K562 (cell line): Measurements from ENCODE around the gene DROSHA. TPM values are rescaled to one million over a fixed set of nuclear protein-coding genes. Genes with fewer than 3 reads are reported as not detected.

Experiments used
- ATAC-seq: fragments of 200-7000 bp; cut with Tn5 transposase; 3 replicates; pipeline ENCODE4 v1.9.1; 2020; ENCODE audit warnings: moderate library complexity
- BruUV-seq: library from RNA; stranded (reverse); fragments of 400-500 nt; replicated peaks from 2 replicates; lab custom pipeline; 2021; lab: Mats Ljungman, UMichigan
- CTCF ChIA-PET: fragments of 300-600 bp; formaldehyde crosslinking; extraction: SDS; loops from one replicate; lab custom pipeline; 2021; ENCODE audit warnings: low intra/inter-chr PET ratio; lab: Yijun Ruan, JAX
- POLR2A ChIA-PET: fragments of 300-600, 350-650 bp; sonication (Branson Sonifier 250); formaldehyde crosslinking; extraction: SDS; loops from one replicate; lab custom pipeline; 2021; ENCODE audit warnings: antibody characterized with exemption, inconsistent platforms; lab: Yijun Ruan, JAX
- DNase-seq, 4 experiments: peaks; one replicate each; pipeline versions ENCODE4 v3.0.0 to v3.0.0-alpha.2; 2011 to 2018; ENCODE audit warnings: low spot score in 3 of 4, mixed read lengths in 3 of 4; ENCODE audit errors: extremely low read depth in 1 of 4
- FAIRE-seq: peaks from 2 replicates; lab custom pipeline; 2011; peaks lifted over from hg19 to GRCh38; lab: Jason Lieb, UNC
- H2AFZ ChIP-seq: 2 replicates; pipeline ENCODE4 v1.6.0; 2011; ENCODE audit warnings: low read depth, low read length, control low read depth, inconsistent platforms
- H3K27ac ChIP-seq: fragments of 200-600 bp; 3 replicates; pipeline ENCODE4 v1.8.0; 2011; ENCODE audit warnings: low read depth, mild to moderate bottlenecking, control low read depth, inconsistent platforms, low read length, moderate library complexity, mixed read lengths; ENCODE audit errors: extremely low read depth
- H3K27me3 ChIP-seq, 2 experiments: fragments of 300-600 bp in 1 of 2; 2 replicates in 1 of 2; 3 replicates in 1 of 2; pipeline versions ENCODE4 v1.6.0 to v1.8.0; 2011; ENCODE audit warnings: inconsistent platforms in 2 of 2, low read length in 2 of 2, mild to moderate bottlenecking in 1 of 2, mixed read lengths in 1 of 2, moderate library complexity in 1 of 2; ENCODE audit not compliant: control insufficient read depth in 2 of 2, insufficient read depth in 2 of 2
- H3K36me3 ChIP-seq: fragments of 300-600 bp; 3 replicates; pipeline ENCODE4 v1.8.0; 2011; ENCODE audit warnings: mild to moderate bottlenecking, low read length, inconsistent platforms; ENCODE audit not compliant: control insufficient read depth, insufficient read depth
- H3K4me1 ChIP-seq, 2 experiments: fragments of 200-600 bp in 1 of 2; replicated peaks in 1 of 2; 2 replicates in 1 of 2; 3 replicates in 1 of 2; pipeline versions ENCODE4 v1.5.1 to v1.8.0; 2011; ENCODE audit warnings: inconsistent platforms in 2 of 2, low read length in 2 of 2, mild to moderate bottlenecking in 1 of 2, mixed read lengths in 1 of 2, moderate library complexity in 1 of 2; ENCODE audit not compliant: control insufficient read depth in 2 of 2, insufficient read depth in 2 of 2
- H3K4me2 ChIP-seq: 2 replicates; pipeline ENCODE4 v1.6.1; 2011; ENCODE audit warnings: low read length, control low read depth, inconsistent platforms, mixed read lengths; ENCODE audit not compliant: insufficient read depth
- H3K4me3 ChIP-seq: fragments of 200-600 bp; sonication (generic), shearing (Covaris generic); 2 replicates; pipeline ENCODE4 v1.5.1; 2016; ENCODE audit warnings: control low read depth, inconsistent platforms
- H3K79me2 ChIP-seq: fragments of 200-600 bp; 3 replicates; pipeline ENCODE4 v1.8.0; 2011; ENCODE audit warnings: low read length, inconsistent platforms; ENCODE audit not compliant: control insufficient read depth, insufficient read depth
- H3K9ac ChIP-seq, 2 experiments: 2 replicates each; pipeline versions ENCODE4 v1.6.0 to v1.6.1; 2011; ENCODE audit warnings: low read depth in 2 of 2, low read length in 2 of 2, control low read depth in 1 of 2, inconsistent platforms in 1 of 2, mild to moderate bottlenecking in 1 of 2, mixed read lengths in 1 of 2; ENCODE audit not compliant: insufficient read depth in 1 of 2
- H3K9me1 ChIP-seq: one replicate; pipeline ENCODE4 v1.6.0; 2011; ENCODE audit warnings: inconsistent platforms, mild to moderate bottlenecking, low read length, moderate library complexity; ENCODE audit not compliant: control insufficient read depth, insufficient read depth
- H3K9me3 ChIP-seq: replicated peaks from 2 replicates; pipeline ENCODE4 v1.5.1; 2011; ENCODE audit warnings: low read depth, low read length, inconsistent platforms; ENCODE audit not compliant: control insufficient read depth, insufficient read depth
- H4K20me1 ChIP-seq: replicated peaks from 2 replicates; pipeline ENCODE4 v1.6.1; 2011; ENCODE audit warnings: low read length, inconsistent platforms, mixed read lengths; ENCODE audit not compliant: control insufficient read depth, insufficient read depth
- ARID1B ChIP-seq: fragments of 450-650 bp; IDR thresholded peaks from 2 replicates; pipeline ENCODE4 v1.6.1; 2016; ENCODE audit warnings: antibody characterized with exemption, mild to moderate bottlenecking, inconsistent platforms
- CBFA2T3 ChIP-seq: fragments of 450-650 bp; IDR thresholded peaks from 2 replicates; pipeline ENCODE4 v1.6.1; 2017
- HEY1 ChIP-seq: fragments of 250-450 bp; sonication (Bioruptor Pico); IDR thresholded peaks from 2 replicates; pipeline ENCODE4 v1.5.0; 2020; ENCODE audit warnings: mild to moderate bottlenecking, moderate library complexity, borderline replicate concordance
- HINFP ChIP-seq: fragments of 450-650 bp; conservative IDR thresholded peaks from 2 replicates; pipeline ENCODE4 v1.6.1; 2016; ENCODE audit warnings: missing genetic modification characterization, low read depth, mild to moderate bottlenecking, control low read depth, missing compliant biosample characterization
- HNRNPL ChIP-seq: fragments of 200-400 bp; formaldehyde crosslinking; IDR thresholded peaks from 2 replicates; pipeline ENCODE4 v1.6.1; 2017; ENCODE audit warnings: low read depth, mild to moderate bottlenecking, low read length
- KDM5B ChIP-seq: fragments of 200-600 bp; sonication (generic); IDR thresholded peaks from 2 replicates; pipeline ENCODE4 v1.6.1; 2012; ENCODE audit warnings: low read depth, mild to moderate bottlenecking, moderate library complexity, low read length, control low read depth, inconsistent platforms; ENCODE audit not compliant: insufficient replicate concordance
- NFIX ChIP-seq: fragments of 250-450 bp; sonication (Bioruptor Pico); IDR thresholded peaks from 2 replicates; pipeline ENCODE4 v1.4.0; 2020; ENCODE audit warnings: low read depth, mild to moderate bottlenecking, moderate library complexity
- PTBP1 ChIP-seq: fragments of 200-400 bp; formaldehyde crosslinking; IDR thresholded peaks from 2 replicates; pipeline ENCODE4 v1.6.1; 2017; ENCODE audit warnings: low read depth, low read length
- RFX5 ChIP-seq: IDR thresholded peaks from 2 replicates; pipeline ENCODE4 v1.6.1; 2011; ENCODE audit warnings: low read depth, mild to moderate bottlenecking, improper control_type of control experiment, low read length
- TCF3 ChIP-seq: sonication (generic); formaldehyde crosslinking; IDR thresholded peaks from 2 replicates; pipeline ENCODE4 v1.4.0; 2020; ENCODE audit warnings: mild to moderate bottlenecking, missing genetic modification reagents
- XRCC4 ChIP-seq: IDR thresholded peaks from one replicate; pipeline ENCODE4 v1.6.1; 2011; ENCODE audit not compliant: insufficient read depth, insufficient read length; ENCODE audit errors: extremely low read depth
- ZFX ChIP-seq: sonication (generic); formaldehyde crosslinking; IDR thresholded peaks from 2 replicates; pipeline ENCODE4 v1.8.0; 2022; ENCODE audit warnings: mild to moderate bottlenecking, missing genetic modification reagents, moderate library complexity
- ZNF197 ChIP-seq: fragments of 200-800 bp; sonication (Bioruptor generic); IDR thresholded peaks from 2 replicates; pipeline ENCODE4 v1.6.1; 2016; ENCODE audit warnings: low read depth, missing genetic modification characterization, missing compliant biosample characterization
- ZNF695 ChIP-seq: fragments of 450-650 bp; formaldehyde crosslinking; IDR thresholded peaks from 2 replicates; pipeline ENCODE4 v1.4.0; 2020; ENCODE audit warnings: mild to moderate bottlenecking, moderate library complexity
- WGBS: fragments of 100-300 bp; shearing (Covaris generic); methylation state at CpG from one replicate; pipeline ENCODE4 v1.1.6; 2016; ENCODE audit warnings: low coverage, mixed read lengths; ENCODE audit not compliant: insufficient coverage; ENCODE audit errors: missing lambda C conversion rate; 5-methylcytosine and 5-hydroxymethylcytosine counted together
- in situ Hi-C: fragments of 300-500 bp; cut with MboI; formaldehyde crosslinking; loops from 4 replicates; pipeline ENCODE4 v1.15.0; 2018; ENCODE audit warnings: inconsistent platforms, mixed read lengths
- intact Hi-C: fragments of 100-400 bp; cut with micrococcal nuclease; formaldehyde crosslinking; loops from 2 replicates; pipeline ENCODE4 v1.14.2; 2022
- polyA plus RNA-seq, 8 experiments: library from polyadenylated mRNA; depleted of rRNA in 4 of 8; stranded (reverse) in 5 of 8; unstranded in 3 of 8; fragments of >200 nt; fragmentation: Nextera tagmentation in 2 of 8; fragmentation: Illumina TruSeq in 1 of 8; extraction: Ambion mirVana in 2 of 8; extraction: Trizol in 1 of 8; gene quantifications; 2 replicates each; pipeline versions ENCODE4 v1.2.1 to v1.2.3, GENCODE V29; 2011 to 2014; ENCODE audit warnings: inconsistent platforms in 1 of 8, missing spikeins in 1 of 8
- total RNA-seq, 7 experiments: library from RNA; depleted of rRNA in 6 of 7; stranded (reverse); fragments of >200 nt in 6 of 7; fragmentation: Illumina TruSeq in 2 of 7; extraction: Trizol in 2 of 7; gene quantifications; 2 replicates each; pipeline versions ENCODE4 v1.2.1 to v1.2.3, GENCODE V29; 2011 to 2021; ENCODE audit warnings: low replicate concordance in 1 of 7

The DROSHA gene
- total and polyA plus RNA-seq, 9 of the 15 experiments (the other 6 are each of a cell fraction or from before 2014, with no cell fraction given) = 52.5 to 109 (median 68.9) TPM

- POLR2A ChIA-PET = interaction anchor here (1.4 kb wide), 1 partner anchor 9 kb away, joined by 3 read pairs; no protein-coding TSS in a partner anchor
- no peak overlapping the region for H3K4me2 ChIP-seq
- BruUV-seq = no TSS peak
- no peaks in the 10 kb centered on the region for H4K20me1 ChIP-seq
- peaks cover 12 to 18% of the 10 kb centered on the region in 2 experiments; a peak in 2 of 5 replicates for H3K27me3 ChIP-seq
- TF ChIP-seq HINFP (tag) (no peak), ZFX (CRISPR knock-in tag) (peak; percentile 29), HEY1 (CRISPR knock-in tag) (no peak), NFIX (CRISPR knock-in tag) (no peak), ARID1B (no peak), PTBP1 (no peak), XRCC4 (no peak), RFX5 (no peak), CBFA2T3 (no peak), HNRNPL (no peak), ZNF695 (CRISPR knock-in tag) (no peak), TCF3 (CRISPR knock-in tag) (peak; percentile 37; the same call in 1 of the 2 replicates), ZNF197 (CRISPR knock-in tag) (no peak), KDM5B (no peak)
- H3K9me3 ChIP-seq = no peaks in the 10 kb centered on the region; the same call in 1 of the 2 replicates
- ATAC-seq = peak; percentile 74
- DNase-seq = peak in 2 of 4 experiments; percentile 24 to 27
- H3K27ac ChIP-seq = no peak overlapping the region
- H3K9me1 ChIP-seq = no peaks in the 10 kb centered on the region
- no peak overlapping the region for H3K9ac ChIP-seq
- no peak overlapping the region for H3K4me3 ChIP-seq
- in situ Hi-C loops = no loop called here
- H3K4me1 ChIP-seq = no peaks in the 10 kb centered on the region; a peak in 1 of 5 replicates
- H2AFZ ChIP-seq = no peak overlapping the region
- no peaks in the 10 kb centered on the region for H3K79me2 ChIP-seq
- WGBS = 9% methylated on average over 6 of the region's 6 CpGs
- CTCF ChIA-PET = no interaction called here
- peak; percentile 35 for FAIRE-seq
- intact Hi-C loops = no loop called here
- H3K36me3 ChIP-seq = no peaks in the 10 kb centered on the region
These were observed 138.8 kb downstream of the DROSHA start for GRCh38 chr5:31393126-31393525.
